Liver (tissue), 9 donors: Measurements from ENCODE around the gene PODXL2. TPM values are rescaled to one million over a fixed set of nuclear protein-coding genes. Genes with fewer than 3 reads are reported as not detected.

Experiments used
- DNase-seq: peaks from one replicate; pipeline ENCODE4 v3.0.0-alpha.2; 2017; ENCODE audit warnings: low spot score
- H3K27ac ChIP-seq, 2 donors: one replicate each; pipeline ENCODE4 v1.7.0; 2013; ENCODE audit warnings: inconsistent platforms in 2 of 2, low read length in 2 of 2, control low read depth in 1 of 2, low read depth in 1 of 2, mild to moderate bottlenecking in 1 of 2
- H3K27me3 ChIP-seq, 4 donors: one replicate each; pipeline versions ENCODE4 v1.6.1 to v1.7.0; 2013; ENCODE audit warnings: low read length in 3 of 4, inconsistent platforms in 1 of 4, mild to moderate bottlenecking in 1 of 4, moderate library complexity in 1 of 4; ENCODE audit not compliant: control insufficient read depth in 4 of 4, insufficient read depth in 4 of 4
- H3K36me3 ChIP-seq, 4 donors: one replicate each; pipeline versions ENCODE4 v1.6.1 to v1.7.0; 2013; ENCODE audit warnings: low read length in 3 of 4, mild to moderate bottlenecking in 3 of 4, low read depth in 1 of 4, moderate library complexity in 1 of 4; ENCODE audit not compliant: control insufficient read depth in 4 of 4, insufficient read depth in 3 of 4
- H3K4me1 ChIP-seq, 4 donors: one replicate each; pipeline versions ENCODE4 v1.6.1 to v1.7.0; 2013; ENCODE audit warnings: low read length in 3 of 4, mild to moderate bottlenecking in 3 of 4, moderate library complexity in 1 of 4; ENCODE audit not compliant: control insufficient read depth in 4 of 4, insufficient read depth in 4 of 4
- H3K4me3 ChIP-seq, 3 donors: one replicate each; pipeline versions ENCODE4 v1.6.1 to v1.7.0; 2013; ENCODE audit warnings: low read length in 3 of 3, control low read depth in 1 of 3, low read depth in 1 of 3, mild to moderate bottlenecking in 1 of 3
- H3K9ac ChIP-seq, 2 donors: one replicate each; pipeline ENCODE4 v1.7.0; 2013; ENCODE audit warnings: low read length in 2 of 2, mild to moderate bottlenecking in 2 of 2, moderate library complexity in 2 of 2, control low read depth in 1 of 2, low read depth in 1 of 2
- H3K9me3 ChIP-seq, 4 donors: one replicate each; pipeline versions ENCODE4 v1.6.1 to v1.7.0; 2013; ENCODE audit warnings: low read length in 3 of 4; ENCODE audit not compliant: control insufficient read depth in 4 of 4
- ATF3 ChIP-seq: IDR thresholded peaks from 2 replicates; pipeline ENCODE4 v1.6.1; 2016; ENCODE audit warnings: antibody characterized with exemption
- CTCF ChIP-seq: fragments of 150-350 bp; IDR thresholded peaks from 2 replicates; pipeline ENCODE4 v1.5.1; 2017; ENCODE audit warnings: improper control_type of control experiment, low read depth, low read length; ENCODE audit not compliant: missing input control
- EGR1 ChIP-seq, 2 donors: IDR thresholded peaks; 2 replicates each; pipeline ENCODE4 v1.6.1; 2016 to 2018; ENCODE audit warnings: antibody characterized with exemption in 2 of 2, low read depth in 2 of 2
- FOXA1 ChIP-seq: IDR thresholded peaks from 2 replicates; pipeline ENCODE4 v1.6.1; 2016; ENCODE audit warnings: antibody characterized with exemption
- FOXA2 ChIP-seq: IDR thresholded peaks from 2 replicates; pipeline ENCODE4 v1.6.1; 2016; ENCODE audit warnings: antibody characterized with exemption
- GABPA ChIP-seq, 2 donors: IDR thresholded peaks in 1 of 2; conservative IDR thresholded peaks in 1 of 2; 2 replicates each; pipeline ENCODE4 v1.6.1; 2016; ENCODE audit warnings: antibody characterized with exemption in 2 of 2, mild to moderate bottlenecking in 1 of 2, moderate library complexity in 1 of 2
- HNF4A ChIP-seq, 2 donors: conservative IDR thresholded peaks; 2 replicates each; pipeline ENCODE4 v1.6.1; 2016; ENCODE audit warnings: antibody characterized with exemption in 2 of 2, mild to moderate bottlenecking in 2 of 2
- HNF4G ChIP-seq: IDR thresholded peaks from 2 replicates; pipeline ENCODE4 v1.6.1; 2016; ENCODE audit warnings: antibody characterized with exemption
- JUND ChIP-seq, 2 donors: IDR thresholded peaks; 2 replicates each; pipeline ENCODE4 v1.6.1; 2016; ENCODE audit warnings: antibody characterized with exemption in 2 of 2
- NR2F2 ChIP-seq: IDR thresholded peaks from 2 replicates; pipeline ENCODE4 v1.6.1; 2016; ENCODE audit warnings: antibody characterized with exemption
- RAD21 ChIP-seq, 2 donors: IDR thresholded peaks; 2 replicates each; pipeline ENCODE4 v1.6.1; 2016; ENCODE audit warnings: antibody characterized with exemption in 2 of 2, mild to moderate bottlenecking in 2 of 2
- REST ChIP-seq: IDR thresholded peaks from 2 replicates; pipeline ENCODE4 v1.6.1; 2016; ENCODE audit warnings: antibody characterized with exemption, mild to moderate bottlenecking
- RXRA ChIP-seq, 2 donors: IDR thresholded peaks; 2 replicates each; pipeline ENCODE4 v1.6.1; 2017 to 2018; ENCODE audit warnings: antibody characterized with exemption in 2 of 2, mild to moderate bottlenecking in 1 of 2
- SP1 ChIP-seq: IDR thresholded peaks from 2 replicates; pipeline ENCODE4 v1.6.1; 2018; ENCODE audit warnings: antibody characterized with exemption, mild to moderate bottlenecking
- YY1 ChIP-seq: IDR thresholded peaks from 2 replicates; pipeline ENCODE4 v1.6.1; 2016; ENCODE audit warnings: antibody characterized with exemption, mild to moderate bottlenecking
- ZBTB33 ChIP-seq: IDR thresholded peaks from 2 replicates; pipeline ENCODE4 v1.6.1; 2016; ENCODE audit warnings: antibody characterized with exemption
- WGBS: extraction: QIAGEN DNeasy Blood & Tissue Kit; methylation state at CpG from one replicate; pipeline ENCODE4 v1.1.7; 2013; 5-methylcytosine and 5-hydroxymethylcytosine counted together
- polyA plus RNA-seq, 2 donors: library from polyadenylated mRNA; stranded (reverse) in 1 of 2; unstranded in 1 of 2; fragments of 200-250 nt in 1 of 2; fragments of >200 nt in 1 of 2; fragmentation: Nextera tagmentation in 1 of 2; extraction: Ambion mirVana in 1 of 2; gene quantifications; one replicate each; pipeline versions ENCODE4 v1.2.1 to v1.2.3, GENCODE V29; 2013 to 2015
- total RNA-seq, 2 donors: library from RNA; depleted of rRNA; stranded (reverse); fragments of >200 nt; gene quantifications; one replicate each; pipeline ENCODE4 v1.2.3, GENCODE V29; 2014
- donor health status: healthy.
- donor health status: healthy.
- donor health status: healthy.
- donor health status: healthy.
- donor health status: healthy.

Gene PODXL2
- total and polyA plus RNA-seq, 4 donors, result 0.47 to 1.4 (median 0.88) TPM

- Histone ChIP-seq H3K9me3 (no peaks in the 10 kb centered on the region), H3K27ac (no peak overlapping the region), H3K4me3 (no peak overlapping the region), H3K4me1 (no peaks in the 10 kb centered on the region), H3K9ac (no peak overlapping the region), H3K36me3 (peaks cover 3 to 43% (median 17%) of the 10 kb centered on the region in 4 donors), H3K27me3 (no peaks in the 10 kb centered on the region)
- 90% methylated on average over 9 of the region's 9 CpGs for WGBS
- no peak for DNase-seq
- no peak for TF ChIP-seq CTCF
- TF ChIP-seq GABPA (IDR thresholded peaks at IDR 0.05 in 1 of 2, conservative IDR thresholded peaks at IDR 0.05 in 1 of 2), result no peak
- TF ChIP-seq EGR1 (IDR thresholded peaks at IDR 0.05; ENCODE audit: low read depth in 2 of 2), result no peak
- no peak for TF ChIP-seq ATF3
- no peak for TF ChIP-seq RXRA (IDR thresholded peaks at IDR 0.05)
- no peak for TF ChIP-seq REST
Observed at GRCh38 chr3:127712881-127713771, 84.1 kb downstream of the PODXL2 start.

GRCh38 chr3:127714125-127714571, 85.2 kb downstream of the PODXL2 start:
- no peak for DNase-seq
- H3K27ac ChIP-seq, result no peak overlapping the region
- H3K36me3 ChIP-seq, result peaks cover 3 to 44% (median 17%) of the 10 kb centered on the region in 4 donors
- no peaks in the 10 kb centered on the region for H3K4me1 ChIP-seq
- 79% methylated on average over 10 of the region's 10 CpGs for WGBS
- H3K9ac ChIP-seq, result no peak overlapping the region
- H3K4me3 ChIP-seq, result no peak overlapping the region
- H3K27me3 ChIP-seq, result no peaks in the 10 kb centered on the region
- no peaks in the 10 kb centered on the region for H3K9me3 ChIP-seq
- no peak for TF ChIP-seq ATF3
- no peak for TF ChIP-seq HNF4G
- TF ChIP-seq FOXA1, result no peak
- no peak for TF ChIP-seq YY1
- TF ChIP-seq FOXA2, result no peak
- no peak for TF ChIP-seq NR2F2
- no peak for TF ChIP-seq ZBTB33
- TF ChIP-seq JUND (IDR thresholded peaks at IDR 0.05), result no peak
- no peak for TF ChIP-seq CTCF
- no peak for TF ChIP-seq EGR1 (IDR thresholded peaks at IDR 0.05; ENCODE audit: low read depth in 2 of 2)
- TF ChIP-seq RAD21 (IDR thresholded peaks at IDR 0.05), result no peak
- TF ChIP-seq REST, result no peak
- no peak for TF ChIP-seq SP1
- no peak for TF ChIP-seq HNF4A (conservative IDR thresholded peaks at IDR 0.05)
